Upper lobe of left lung (tissue), 6 donors: ENCODE measurements around the gene GFRA3. TPM values are rescaled to one million over a fixed set of nuclear protein-coding genes. Genes with fewer than 3 reads are reported as not detected.
A peak's percentile ranks its signal among the peaks of the same experiment; 100 is the strongest.

Source experiments
- ATAC-seq, 2 donors: fragments of 200-7000 bp; cut with Tn5 transposase; one replicate each; pipeline ENCODE4 v1.9.1; 2022; ENCODE audit warnings: mild to moderate bottlenecking in 2 of 2, moderate library complexity in 2 of 2; ENCODE audit not compliant: low FRiP score in 2 of 2
- DNase-seq, 2 donors: peaks; one replicate each; pipeline ENCODE4 v3.0.0-alpha.2; 2019 to 2020
- H3K27ac ChIP-seq, 4 donors: fragments of 200-600 bp; sonication (generic); one replicate each; pipeline ENCODE4 v1.5.1; 2016 to 2019
- H3K27me3 ChIP-seq, 4 donors: fragments of 200-600 bp; sonication (generic); one replicate each; pipeline ENCODE4 v1.5.1; 2017 to 2019
- H3K36me3 ChIP-seq, 4 donors: fragments of 200-600 bp; sonication (generic); one replicate each; pipeline ENCODE4 v1.5.1; 2016 to 2019
- H3K4me1 ChIP-seq, 4 donors: fragments of 200-600 bp; sonication (generic); one replicate each; pipeline ENCODE4 v1.5.1; 2018 to 2019
- H3K4me3 ChIP-seq, 4 donors: fragments of 200-600 bp; sonication (generic); one replicate each; pipeline ENCODE4 v1.5.1; 2017 to 2019; ENCODE audit warnings: mild to moderate bottlenecking in 2 of 4, moderate library complexity in 1 of 4
- H3K9me3 ChIP-seq, 4 donors: fragments of 200-600 bp; sonication (generic); one replicate each; pipeline ENCODE4 v1.5.1; 2018 to 2019
- EP300 ChIP-seq, 4 donors: sonication (generic); formaldehyde crosslinking; IDR thresholded peaks; one replicate each; pipeline ENCODE4 v1.5.1; 2017; ENCODE audit warnings: antibody characterized with exemption in 4 of 4, control low read depth in 2 of 4
- POLR2A ChIP-seq, 4 donors: fragments of 450-650 bp; IDR thresholded peaks; one replicate each; pipeline ENCODE4 v1.5.1; 2016 to 2017; ENCODE audit warnings: antibody characterized with exemption in 4 of 4, mild to moderate bottlenecking in 2 of 4
- POLR2AphosphoS5 ChIP-seq, 2 donors: sonication (generic); formaldehyde crosslinking; IDR thresholded peaks; one replicate each; pipeline ENCODE4 v1.5.1; 2017; ENCODE audit warnings: antibody characterized with exemption in 2 of 2
- WGBS, 2 donors: methylation state at CpG; one replicate each; pipeline ENCODE4 v1.1.5; 2017 to 2018; 5-methylcytosine and 5-hydroxymethylcytosine counted together
- total RNA-seq, 6 donors: library from RNA; depleted of rRNA in 4 of 6; stranded (reverse); fragments of >200 nt in 4 of 6; gene quantifications; one replicate each; pipeline versions ENCODE4 v1.1.0 to v1.2.1, GENCODE V29; 2016 to 2021
- TF ChIP-seq, protein P1 (sequence below), 6 experiments: fragments of 450-650 bp in 4 of 6; fragments of 200-600 bp in 2 of 6; sonication (generic) in 2 of 6; IDR thresholded peaks; one replicate each; pipeline ENCODE4 v1.5.1; 2016 to 2019; ENCODE audit warnings: antibody characterized with exemption in 6 of 6
- donor health status: DM: no; HTN: no; CAD: no; lungs with moderate emphysema.
- donor health status: DM: no; HTN: yes; CAD: no; lungs with severe emphysema.

GFRA3 gene
- total RNA-seq, 6 donors from 2014 or later: 0.30 to 0.86 (median 0.33) TPM; not detected in 1

DNA sequence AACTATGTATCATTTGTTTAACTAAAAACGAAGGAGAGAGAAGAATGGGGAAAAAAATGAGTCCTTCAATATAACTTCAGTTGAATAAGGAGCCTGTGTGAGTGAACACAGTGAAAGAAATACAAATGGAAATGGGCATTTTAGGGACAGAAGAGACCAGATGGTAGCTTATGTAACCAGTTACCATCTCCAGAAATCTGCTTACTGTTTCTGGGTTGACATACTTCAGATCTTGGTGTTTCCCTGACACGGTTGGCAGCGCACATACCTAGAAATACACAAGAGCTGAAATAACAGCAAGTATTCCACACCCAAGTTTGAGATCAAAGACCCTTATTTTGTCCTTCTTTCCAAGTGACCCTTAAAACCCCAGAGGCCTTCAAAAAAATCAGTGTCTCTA, 14.9 kb upstream of the GFRA3 start:
- WGBS, 2 donors: 86 to 89% methylated on average over 3 of the region's 3 CpGs
- ATAC-seq (no peak), DNase-seq (no peak)
- Histone ChIP-seq H3K4me1 (no peaks in the 10 kb centered on the region), H3K27ac (no peak overlapping the region), H3K4me3 (no peak overlapping the region), H3K9me3 (no peaks in the 10 kb centered on the region), H3K27me3 (no peaks in the 10 kb centered on the region), H3K36me3 (no peaks in the 10 kb centered on the region)
- TF ChIP-seq, protein P1, sequence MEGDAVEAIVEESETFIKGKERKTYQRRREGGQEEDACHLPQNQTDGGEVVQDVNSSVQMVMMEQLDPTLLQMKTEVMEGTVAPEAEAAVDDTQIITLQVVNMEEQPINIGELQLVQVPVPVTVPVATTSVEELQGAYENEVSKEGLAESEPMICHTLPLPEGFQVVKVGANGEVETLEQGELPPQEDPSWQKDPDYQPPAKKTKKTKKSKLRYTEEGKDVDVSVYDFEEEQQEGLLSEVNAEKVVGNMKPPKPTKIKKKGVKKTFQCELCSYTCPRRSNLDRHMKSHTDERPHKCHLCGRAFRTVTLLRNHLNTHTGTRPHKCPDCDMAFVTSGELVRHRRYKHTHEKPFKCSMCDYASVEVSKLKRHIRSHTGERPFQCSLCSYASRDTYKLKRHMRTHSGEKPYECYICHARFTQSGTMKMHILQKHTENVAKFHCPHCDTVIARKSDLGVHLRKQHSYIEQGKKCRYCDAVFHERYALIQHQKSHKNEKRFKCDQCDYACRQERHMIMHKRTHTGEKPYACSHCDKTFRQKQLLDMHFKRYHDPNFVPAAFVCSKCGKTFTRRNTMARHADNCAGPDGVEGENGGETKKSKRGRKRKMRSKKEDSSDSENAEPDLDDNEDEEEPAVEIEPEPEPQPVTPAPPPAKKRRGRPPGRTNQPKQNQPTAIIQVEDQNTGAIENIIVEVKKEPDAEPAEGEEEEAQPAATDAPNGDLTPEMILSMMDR (IDR thresholded peaks at IDR 0.05): no peak
- TF ChIP-seq EP300 (IDR thresholded peaks at IDR 0.05) (no peak), POLR2AphosphoS5 (IDR thresholded peaks at IDR 0.05) (no peak), POLR2A (IDR thresholded peaks at IDR 0.05) (no peak)

- DNase-seq (no peak), ATAC-seq (no peak)
- H3K36me3 ChIP-seq: no peaks in the 10 kb centered on the region
- H3K27ac ChIP-seq: no peak overlapping the region
- H3K9me3 ChIP-seq: no peaks in the 10 kb centered on the region
- H3K27me3 ChIP-seq: no peaks in the 10 kb centered on the region
- TF ChIP-seq EP300 (IDR thresholded peaks at IDR 0.05) (no peak), POLR2A (IDR thresholded peaks at IDR 0.05) (no peak), POLR2AphosphoS5 (IDR thresholded peaks at IDR 0.05) (no peak)
- TF ChIP-seq, protein P1 (IDR thresholded peaks at IDR 0.05): no peak
- peaks cover 0 to 3% (median 0%) of the 10 kb centered on the region in 4 donors for H3K4me1 ChIP-seq
- no peak overlapping the region for H3K4me3 ChIP-seq
- WGBS, 2 donors: 100% methylated on average over 1 of the region's 1 CpG
Observed at GRCh38 chr5:138287246-138287645, 12.8 kb upstream of the GFRA3 start.

- H3K9me3 ChIP-seq: no peaks in the 10 kb centered on the region
- peaks cover 0 to 3% (median 0%) of the 10 kb centered on the region in 4 donors for H3K4me1 ChIP-seq
- WGBS, 2 donors: 62 to 67% methylated on average over 7 of the region's 7 CpGs
- ATAC-seq (peak; percentile 63 to 82), DNase-seq (peak in 1 of 2 donors; percentile 67)
- H3K27ac ChIP-seq: no peak overlapping the region
- TF ChIP-seq POLR2A (IDR thresholded peaks at IDR 0.05): no peak
- TF ChIP-seq, protein P1 (IDR thresholded peaks at IDR 0.05): peak in 4 of 6 experiments; percentile 35 to 54 (median 46)
- H3K36me3 ChIP-seq: no peaks in the 10 kb centered on the region
- H3K4me3 ChIP-seq: no peak overlapping the region
- no peaks in the 10 kb centered on the region for H3K27me3 ChIP-seq
Observed at GRCh38 chr5:138282920-138283742, 8.7 kb upstream of the GFRA3 start.

GRCh38 chr5:138280915-138281314, 6.5 kb upstream of the GFRA3 start:
- Histone ChIP-seq H3K9me3 (no peaks in the 10 kb centered on the region), H3K4me3 (no peak overlapping the region), H3K27me3 (no peaks in the 10 kb centered on the region), H3K27ac (no peak overlapping the region), H3K36me3 (no peaks in the 10 kb centered on the region), H3K4me1 (peaks cover 0 to 6% (median 3%) of the 10 kb centered on the region in 4 donors)
- ATAC-seq: no peak
- no peak for TF ChIP-seq EP300 (IDR thresholded peaks at IDR 0.05)
- TF ChIP-seq, protein P1 (IDR thresholded peaks at IDR 0.05): no peak
- no peak for TF ChIP-seq POLR2A (IDR thresholded peaks at IDR 0.05)
- no peak for TF ChIP-seq POLR2AphosphoS5 (IDR thresholded peaks at IDR 0.05)
- no peak for DNase-seq
